ENCODE measurements around the gene ZNF746.

The ZNF746 gene

DNA sequence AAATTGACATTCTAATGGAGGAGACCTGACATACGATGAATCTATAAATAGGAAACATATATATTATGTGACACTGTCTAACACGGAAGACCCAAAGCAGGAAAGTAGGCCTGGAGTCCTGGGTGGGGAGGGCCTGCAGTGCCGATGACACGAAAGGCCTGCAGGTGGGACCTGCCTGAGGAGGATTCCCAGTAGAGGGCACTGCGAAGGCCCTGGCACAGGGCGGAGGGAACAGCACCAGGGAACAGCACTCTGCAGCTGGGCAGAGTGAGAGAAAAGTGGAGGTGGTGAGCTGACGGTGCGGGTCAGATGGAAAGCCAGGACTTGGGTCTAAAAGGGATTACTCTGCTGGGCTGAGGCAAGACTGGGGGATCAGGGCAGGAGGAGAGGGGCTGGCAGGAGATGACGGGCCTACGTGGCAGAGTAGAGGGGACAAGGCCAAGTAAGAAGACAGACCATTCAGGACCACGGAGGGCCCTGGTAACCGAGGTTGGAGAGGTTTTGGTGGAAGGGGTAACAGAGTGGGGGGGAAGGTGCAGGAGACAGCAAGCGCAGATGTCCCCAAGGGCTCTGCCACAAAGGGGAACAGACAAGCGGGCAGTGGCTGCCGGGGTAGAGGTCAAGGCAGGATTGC lies 8.1 kb downstream of the ZNF746 start:
- peak; percentile 8 for DNase-seq

DNA sequence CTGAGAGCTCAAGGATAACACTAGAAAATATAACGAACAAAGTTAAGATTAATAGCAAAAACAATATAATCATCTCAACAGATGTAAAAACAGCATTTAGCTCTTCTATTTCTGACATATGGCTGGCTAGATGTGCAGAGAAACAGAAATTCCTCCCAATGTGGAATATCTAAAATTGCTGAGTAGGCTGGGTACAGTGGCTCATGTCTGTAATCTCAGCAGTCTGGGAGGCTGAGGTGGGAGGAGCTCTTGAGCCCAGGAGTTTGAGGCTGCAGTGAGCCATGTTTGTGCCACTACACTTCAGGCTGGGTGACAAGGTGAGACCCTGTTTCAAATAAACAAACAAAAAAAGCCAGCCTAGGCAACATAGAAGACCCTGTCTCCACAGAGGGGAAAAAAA lies 18.0 kb downstream of the ZNF746 start:
- DNase-seq, result no peak

DNA sequence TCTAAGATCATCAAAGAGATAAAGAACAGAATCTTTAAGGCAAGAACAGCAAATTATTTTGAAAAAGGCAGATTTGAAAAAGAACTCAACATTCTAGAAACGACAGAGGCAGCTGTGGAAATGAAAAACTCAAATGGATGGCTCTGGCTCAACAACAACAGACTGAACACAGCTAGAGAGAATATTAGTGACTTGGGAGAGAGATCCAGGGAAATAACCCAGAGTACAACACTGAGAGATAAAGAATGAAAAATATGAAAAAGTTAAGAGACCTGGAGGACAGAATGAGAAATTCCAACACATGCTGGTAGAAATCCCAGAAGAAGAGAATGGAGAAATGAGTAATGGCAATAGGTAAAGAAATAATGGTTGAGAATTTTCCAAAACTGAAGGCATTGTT lies 18.9 kb downstream of the ZNF746 start:
- no peak for DNase-seq

DNA sequence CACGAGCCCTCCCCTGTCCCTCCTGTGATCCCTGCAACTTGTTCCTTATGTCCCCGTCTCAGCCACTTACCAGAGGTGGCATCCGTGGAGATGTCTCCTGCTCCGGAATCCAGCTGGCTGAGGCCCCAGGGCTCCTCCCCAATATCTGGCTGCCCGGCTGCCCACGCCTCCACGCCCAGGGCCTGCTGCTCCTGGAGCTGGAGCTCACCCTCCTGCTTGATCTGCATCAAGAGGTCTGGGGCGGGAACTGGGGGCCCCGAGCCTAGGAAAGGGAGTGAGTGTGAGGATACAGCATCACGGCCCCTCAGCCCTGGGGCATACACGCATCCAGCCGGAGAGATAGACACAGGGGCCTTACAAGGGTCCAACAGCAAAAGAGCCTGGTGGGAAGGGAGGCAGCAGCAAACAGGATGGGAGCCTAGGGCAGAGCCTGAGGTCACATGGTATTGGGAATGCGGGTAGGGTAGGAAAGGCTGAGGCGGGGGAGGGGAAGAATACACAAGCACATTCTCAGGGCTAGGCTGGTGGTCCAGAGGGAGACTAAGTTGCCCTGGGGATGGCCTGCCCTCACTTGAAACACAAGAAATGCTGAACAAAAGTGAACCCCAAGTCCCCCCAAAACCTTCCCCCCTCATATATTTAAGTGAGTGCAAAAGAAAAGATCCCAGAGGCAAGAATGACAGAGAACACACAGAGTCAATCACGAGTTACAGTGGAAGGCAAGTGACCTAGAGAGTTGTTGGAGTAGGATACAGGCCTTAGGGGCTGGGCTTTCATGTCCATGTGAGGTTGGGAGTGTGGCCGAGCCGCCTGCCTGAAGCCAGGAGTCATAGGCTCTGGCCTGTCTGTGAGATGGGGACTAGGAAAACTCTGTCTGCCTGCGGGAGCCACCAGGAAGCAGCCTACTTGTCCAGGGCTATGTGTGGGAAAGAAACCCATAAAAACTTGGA lies 19.8 kb downstream of the ZNF746 start:
- no peak for DNase-seq

DNA sequence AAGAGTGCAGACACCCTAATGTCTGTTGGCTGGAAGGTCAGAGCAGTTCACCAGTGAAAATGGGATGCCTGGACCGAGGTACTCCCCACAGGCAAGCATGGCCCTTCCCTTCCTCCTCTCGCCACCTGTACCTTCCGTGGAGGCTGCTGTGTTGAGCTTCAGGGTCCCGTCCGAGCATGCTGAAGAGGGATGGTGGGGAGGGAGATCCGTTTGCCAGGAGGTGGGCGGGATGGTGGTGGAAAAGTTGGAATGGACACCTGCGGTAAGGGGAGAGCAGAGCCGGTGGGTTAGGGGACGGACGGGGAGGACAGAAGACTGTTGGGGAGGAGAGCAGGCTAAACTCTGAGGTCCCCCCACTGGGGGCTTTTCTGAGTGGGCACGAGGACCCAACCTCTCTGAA lies 20.8 kb downstream of the ZNF746 start:
- DNase-seq, result no peak

DNA sequence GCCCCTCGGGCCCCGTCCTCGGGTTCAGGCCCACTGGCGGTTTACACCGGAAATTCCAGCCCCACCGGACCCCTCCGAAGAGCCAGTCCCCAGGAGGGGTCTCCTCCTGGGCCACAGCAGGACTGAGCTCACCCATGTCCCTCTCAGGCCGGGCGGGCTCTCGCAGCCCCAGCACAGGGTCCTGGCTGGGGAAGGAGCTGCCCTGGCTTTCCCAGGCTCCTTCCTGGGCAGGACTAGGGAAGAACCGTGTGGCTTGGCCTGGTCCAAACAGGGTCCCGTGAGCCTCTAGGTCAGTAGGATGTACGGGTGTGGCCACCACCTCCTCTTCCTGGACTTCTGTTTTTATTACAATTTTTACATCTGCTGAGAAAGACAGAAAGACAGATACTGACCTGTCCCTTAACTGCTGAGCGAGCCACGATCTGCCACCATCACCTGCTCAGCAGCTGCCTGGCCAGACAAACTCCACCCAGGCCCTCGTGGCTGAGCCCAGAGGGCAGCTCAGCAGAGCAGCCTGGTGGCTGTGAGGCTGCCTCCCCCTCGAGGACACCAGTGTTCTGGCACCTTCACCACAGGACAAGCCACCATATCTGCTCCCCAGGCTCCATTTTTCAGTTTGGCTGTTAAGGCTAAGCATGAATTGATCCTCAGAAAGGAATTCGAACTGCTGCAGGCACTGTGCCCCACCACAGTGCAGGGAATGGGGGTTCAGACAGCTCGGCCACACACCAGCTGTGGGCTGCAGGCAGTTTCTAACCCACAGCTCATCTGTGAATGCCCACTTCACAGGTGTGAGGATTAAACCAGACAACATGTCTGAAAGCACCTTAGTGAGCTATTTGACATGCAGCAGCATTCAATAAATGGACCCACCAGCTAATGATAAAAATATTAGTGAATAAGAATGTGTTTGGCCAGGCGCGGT lies 22.2 kb downstream of the ZNF746 start:
- no peak for DNase-seq

DNA sequence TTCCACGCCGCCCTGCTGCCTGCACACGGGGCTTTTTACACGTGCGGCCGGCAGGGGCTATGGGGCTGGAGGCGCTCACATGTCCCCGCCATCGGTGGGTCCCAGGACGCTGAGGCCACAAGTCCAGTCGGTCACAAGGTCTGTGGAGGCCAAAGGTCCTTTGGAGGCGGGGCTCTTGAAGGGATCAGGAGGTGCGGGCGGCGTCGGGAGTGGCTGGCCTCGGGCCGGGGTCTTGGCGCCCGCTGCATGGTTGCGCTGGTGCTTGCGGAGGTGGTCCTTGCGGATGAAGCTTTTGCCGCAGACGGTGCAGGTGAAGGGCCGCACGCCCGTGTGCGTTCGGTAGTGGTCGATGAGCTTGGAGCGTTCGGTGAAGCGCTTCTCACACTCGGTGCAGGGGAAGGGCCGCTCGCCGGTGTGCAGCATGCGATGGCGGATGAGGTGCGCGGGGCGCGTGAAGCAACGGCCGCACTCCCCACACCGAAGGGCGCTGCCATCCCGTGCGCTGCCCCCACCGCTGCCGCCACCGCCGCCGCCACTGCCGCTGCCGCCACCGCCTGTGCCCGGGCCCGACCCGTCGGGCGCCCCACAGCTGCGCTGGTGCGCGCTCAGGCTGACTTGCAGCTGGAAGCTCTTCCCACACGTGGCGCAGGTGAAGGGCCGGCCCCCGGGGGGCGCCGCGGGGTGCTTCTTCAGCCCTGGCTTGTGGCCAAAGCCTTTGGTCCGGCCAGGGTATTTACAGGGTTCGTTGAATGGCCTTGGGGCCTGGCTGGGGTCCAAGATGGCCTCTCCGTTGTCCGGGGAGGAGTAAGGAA lies 23.1 kb downstream of the ZNF746 start:
- peak; percentile 10 for DNase-seq

DNA sequence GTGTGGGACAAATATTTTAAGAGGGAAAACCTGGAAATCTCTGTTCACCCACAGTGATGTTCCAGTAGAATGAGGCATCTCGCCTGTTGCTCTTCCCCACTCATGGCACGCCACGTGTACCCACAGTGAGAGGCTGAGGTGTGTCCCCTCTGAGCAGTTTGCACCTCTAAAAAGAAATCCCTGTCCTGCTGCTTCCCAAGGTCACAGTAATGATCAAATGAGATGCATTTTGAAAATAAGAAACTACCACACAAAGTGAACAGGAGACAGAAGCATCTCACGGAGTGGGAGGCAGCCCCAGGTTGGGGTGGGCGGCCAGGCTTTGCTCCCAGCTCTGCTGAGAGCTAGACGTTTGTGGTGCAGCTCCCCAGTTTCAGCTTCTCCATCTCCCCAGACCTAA lies 24.4 kb downstream of the ZNF746 start:
- DNase-seq, result no peak

DNA sequence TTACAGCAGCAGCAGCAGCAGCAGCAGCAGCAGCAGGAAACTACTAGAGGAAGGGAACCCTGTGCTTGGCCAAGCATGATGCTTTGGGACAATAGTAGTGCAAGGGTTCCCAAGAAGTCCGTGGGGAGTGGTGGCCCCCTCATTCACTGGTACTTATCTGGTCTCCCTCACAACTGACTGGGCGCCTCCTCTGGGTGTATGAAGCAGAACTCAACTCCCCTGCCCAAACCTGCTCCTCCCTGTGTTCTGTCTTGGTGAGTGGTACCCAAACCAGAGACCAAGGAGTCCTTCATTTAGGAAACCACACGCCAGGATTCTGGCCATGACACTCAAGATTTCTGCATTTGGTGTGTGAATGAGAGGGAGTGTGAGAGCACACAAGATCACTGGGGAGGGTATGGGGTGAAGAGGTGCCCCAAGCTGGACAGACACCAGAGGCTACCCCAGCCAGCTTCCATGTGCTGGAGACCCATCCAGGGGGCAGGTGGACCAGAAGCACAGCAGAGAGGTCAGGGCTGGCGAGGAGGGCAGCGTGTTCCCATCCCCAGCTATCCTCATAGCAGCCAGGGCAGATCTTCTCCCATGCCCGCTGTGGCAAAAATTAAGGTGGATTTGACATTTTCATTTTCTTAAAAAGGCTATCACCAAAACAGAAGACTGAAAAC lies 26.2 kb downstream of the ZNF746 start:
- no peak for DNase-seq

DNA sequence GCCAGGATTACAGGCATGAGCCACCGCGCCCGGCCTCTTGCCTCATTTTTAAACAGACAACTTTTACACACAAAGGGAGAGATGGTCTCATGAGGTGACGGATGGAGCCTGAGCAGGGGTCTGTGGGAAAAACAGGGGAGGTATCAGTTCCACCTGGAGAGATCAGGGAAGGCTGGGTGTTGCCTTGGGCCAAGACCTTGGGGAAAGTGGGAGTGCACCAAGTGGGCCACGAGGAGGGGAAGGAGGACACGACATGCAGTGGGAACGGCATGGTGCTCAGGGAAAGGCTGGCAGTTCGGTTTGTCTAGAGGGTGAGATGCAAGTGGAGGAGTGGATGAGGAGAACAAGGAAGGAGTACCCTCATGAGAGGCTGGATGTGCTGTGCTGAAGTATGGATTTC lies 27.8 kb downstream of the ZNF746 start:
- no peak for DNase-seq

DNA sequence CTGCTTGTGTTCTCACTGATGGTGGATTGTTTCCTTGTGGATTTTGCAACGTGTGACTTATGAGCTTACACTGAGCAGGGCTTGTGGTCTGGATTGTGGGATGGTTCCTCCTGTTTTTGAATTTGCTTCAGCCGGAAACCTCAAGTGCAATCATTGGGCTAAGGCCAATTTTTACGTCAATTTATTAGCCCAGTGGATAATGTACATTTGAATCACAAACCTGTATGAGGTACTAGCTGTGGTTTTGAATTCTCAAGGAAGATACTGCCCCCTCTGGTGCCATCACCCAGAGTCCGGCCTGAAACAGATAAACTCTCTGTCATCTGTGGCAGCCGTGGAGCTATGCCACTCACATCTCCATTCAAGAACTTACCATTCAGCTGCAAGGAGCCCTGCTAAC lies 29.4 kb downstream of the ZNF746 start:
- DNase-seq, result no peak

DNA sequence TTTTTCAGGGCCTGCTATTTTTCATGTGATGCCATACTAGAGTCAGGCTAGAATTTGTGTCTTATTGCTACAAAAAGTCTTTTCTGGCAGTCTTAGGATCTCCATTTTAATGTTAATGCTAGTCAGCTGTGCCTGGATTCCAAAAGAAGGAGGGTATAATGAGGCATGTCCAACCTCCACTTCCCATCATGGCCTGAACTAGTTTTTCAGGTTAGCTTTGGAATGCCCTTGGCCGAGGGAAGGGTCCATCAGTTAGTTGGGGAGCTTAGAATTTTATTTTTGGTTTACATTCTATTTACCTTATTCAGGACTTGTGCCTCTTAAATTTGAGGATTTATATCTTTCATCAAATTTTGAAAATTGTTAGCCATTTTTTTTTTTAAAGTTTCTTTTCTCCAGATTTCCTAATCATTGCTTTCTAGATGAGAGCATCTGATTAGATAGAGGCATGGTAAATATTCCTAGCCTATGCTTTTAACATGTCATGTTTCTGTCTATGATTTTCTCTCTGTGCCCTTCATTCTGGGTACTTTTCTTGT lies 30.2 kb downstream of the ZNF746 start:
- no peak for DNase-seq

DNA sequence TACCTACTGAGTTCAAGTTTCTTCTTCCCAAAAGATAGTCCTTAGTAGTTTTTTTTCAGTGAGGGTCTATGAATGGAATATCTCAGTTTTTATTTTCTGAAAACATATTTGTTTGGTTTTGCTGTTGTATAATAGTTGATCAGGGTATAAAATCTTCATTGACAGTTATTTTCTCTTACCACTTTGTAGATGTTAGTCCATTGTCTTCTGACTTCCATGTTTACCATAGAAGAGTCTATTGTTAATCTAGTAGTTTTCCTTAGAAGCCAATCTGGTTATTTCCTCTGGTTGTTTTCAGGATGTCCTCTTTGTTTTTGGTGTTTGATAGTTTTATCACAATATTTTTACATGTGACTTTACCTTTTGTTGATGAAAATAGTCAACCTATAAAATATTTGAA lies 31.2 kb downstream of the ZNF746 start:
- DNase-seq, result no peak

DNA sequence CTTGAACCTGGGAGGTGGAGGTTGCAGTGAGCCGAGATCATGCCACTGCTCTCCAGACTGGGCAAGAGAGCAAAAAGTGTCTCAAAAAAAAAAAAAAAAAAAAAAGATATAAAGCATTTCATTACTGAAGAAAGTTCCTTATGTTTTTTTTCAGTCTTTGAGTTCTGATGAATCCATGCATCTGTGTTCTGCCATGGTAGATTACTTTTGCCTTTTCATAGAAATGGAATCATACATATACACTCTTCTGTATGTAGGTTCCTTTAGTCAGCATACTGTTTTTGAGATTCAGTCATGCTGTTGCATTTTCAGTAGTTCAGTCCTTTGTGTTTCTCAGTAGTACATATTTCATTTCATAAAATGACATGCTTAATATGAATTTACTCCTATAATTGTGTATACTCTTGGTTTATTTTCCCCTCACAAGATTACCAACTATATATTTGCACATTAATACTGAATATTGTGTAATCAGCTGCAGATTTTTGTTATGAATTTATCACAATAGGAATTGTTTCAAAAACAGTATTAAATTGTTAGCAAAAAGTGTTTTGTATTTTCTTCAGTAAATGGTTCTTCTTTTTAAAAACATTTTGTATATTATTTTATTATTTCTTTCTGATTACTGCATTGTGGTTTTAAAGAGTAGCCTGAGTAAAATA lies 34.0 kb downstream of the ZNF746 start:
- no peak for DNase-seq

DNA sequence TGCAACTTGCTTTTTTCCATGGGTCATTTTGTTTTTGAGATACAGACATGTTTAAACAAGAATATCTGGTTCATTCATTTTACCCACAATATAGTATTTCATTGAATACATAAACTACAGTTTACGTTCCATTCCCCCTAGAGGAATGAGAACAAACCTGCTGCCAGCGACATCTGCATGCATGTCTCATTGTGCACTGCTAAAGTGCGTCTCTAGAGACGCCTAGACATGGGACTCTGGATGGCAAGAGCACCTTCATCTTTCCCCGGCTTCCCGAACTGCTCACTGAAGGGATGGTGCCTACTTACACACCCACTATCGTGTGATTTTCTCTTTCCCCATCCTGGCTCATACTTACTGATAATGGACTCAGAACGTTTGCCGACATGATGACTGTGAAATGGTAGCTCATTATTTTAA lies 35.5 kb downstream of the ZNF746 start:
- peak; percentile 17 for DNase-seq

DNA sequence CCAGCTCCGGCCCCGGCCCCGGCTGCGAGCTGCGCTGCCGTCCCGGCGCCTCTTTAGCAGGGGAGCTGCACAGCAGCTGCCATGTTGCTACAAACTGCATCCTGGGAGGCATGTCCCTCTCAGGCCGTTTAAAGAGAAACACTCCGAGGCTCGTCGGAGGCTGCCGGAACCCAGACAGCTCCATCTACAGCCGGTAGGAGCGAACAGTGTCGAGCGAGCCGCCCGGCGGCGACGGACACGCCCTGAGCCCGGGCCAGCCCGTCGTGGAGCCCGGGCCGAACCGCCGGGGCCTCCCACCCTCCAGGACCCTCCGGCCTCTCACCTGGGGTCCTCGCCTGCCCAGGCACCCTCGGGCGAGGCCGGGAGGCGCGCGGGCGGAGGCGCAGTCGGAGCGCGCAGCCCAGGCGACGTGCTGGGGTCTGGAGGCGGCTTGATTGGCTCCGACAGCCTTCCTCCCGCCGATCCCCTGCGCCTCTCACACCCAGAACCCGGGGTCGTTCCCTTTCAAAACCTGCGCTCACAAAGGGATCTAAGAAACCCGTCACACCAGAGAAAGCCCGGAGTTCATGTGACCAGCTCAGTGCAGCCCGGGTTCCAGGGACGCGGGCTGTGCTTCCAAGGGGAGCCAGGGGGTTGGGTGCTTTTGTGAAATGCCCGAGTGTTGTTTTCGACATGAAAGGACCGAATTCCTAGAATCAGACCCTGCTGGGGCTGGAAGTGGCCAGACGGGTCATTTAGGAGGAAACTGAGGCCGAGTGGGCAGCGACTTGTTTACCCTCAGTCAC lies 36.9 kb downstream of the ZNF746 start, which contains the start of gene ZNF777:
Gene ZNF777 (minus strand): TSS at position 570 of the 785 bp plus-strand sequence. CDS start 5,040 bp downstream, outside the sequence.
- peak; percentile 89 for DNase-seq

DNA sequence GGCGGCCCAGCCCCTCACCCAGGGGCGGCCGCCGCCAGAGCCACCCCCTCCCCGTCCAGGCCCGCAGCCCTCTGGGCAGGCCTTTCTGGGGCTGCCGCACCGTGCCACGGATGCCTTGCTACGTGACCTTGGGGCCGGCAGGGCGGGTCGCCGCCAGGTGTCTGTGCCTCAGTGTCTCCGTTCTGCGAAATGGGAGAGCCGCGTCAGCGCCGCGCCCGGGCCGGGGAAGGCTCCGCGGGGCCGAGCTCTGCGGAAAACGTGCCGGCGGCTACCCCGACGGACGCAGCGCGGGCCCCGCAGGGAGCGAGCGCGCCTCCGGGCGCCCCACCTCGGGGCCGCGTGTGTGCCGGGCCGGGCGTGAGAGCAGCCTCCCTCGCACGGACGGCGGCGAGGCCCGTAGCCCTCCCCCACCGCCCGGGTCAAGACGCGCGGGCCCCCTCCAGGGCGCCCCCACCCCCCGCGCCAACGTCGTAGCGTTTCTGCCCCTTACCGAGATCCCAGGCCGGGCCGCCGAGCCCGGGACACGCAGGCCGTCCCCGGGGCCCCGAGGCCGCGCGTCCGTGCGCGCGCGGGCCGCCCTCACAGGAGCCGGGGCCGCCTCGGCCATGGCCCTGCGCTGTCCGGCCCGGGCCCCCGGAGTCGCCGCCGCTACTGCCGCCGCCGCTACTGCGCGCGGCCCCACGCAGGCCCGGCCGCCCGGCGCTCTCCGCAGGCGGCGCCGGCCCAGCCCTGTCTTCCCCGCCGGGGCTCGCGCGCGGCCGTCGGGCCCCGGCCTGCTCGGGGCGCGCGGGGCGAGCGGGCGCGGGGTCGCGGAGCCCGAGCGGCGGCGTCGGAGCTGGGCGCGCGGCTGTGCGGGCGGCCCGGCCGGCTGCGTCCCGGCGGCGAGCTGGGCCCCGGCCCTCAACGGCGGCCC lies 37.8 kb downstream of the ZNF746 start:
- peak; percentile 59 for DNase-seq

DNA sequence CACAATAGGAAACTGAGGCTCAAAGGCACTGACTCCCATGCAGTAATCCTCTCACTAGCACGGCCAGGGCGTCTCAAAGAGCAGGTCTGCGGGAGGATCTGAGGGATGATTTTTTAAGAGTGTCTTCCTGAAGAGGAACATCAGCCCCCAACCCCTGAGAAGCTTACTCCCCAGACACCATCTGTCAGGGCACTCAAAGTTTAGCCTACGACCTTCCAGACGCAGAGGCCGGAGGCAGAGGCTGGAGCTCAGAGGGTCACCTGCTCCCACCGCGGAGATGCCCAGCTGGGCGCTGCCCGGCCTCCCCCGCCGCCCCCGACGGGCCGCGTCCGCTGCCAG lies 38.4 kb downstream of the ZNF746 start:
- DNase-seq, result peak; percentile 10

DNA sequence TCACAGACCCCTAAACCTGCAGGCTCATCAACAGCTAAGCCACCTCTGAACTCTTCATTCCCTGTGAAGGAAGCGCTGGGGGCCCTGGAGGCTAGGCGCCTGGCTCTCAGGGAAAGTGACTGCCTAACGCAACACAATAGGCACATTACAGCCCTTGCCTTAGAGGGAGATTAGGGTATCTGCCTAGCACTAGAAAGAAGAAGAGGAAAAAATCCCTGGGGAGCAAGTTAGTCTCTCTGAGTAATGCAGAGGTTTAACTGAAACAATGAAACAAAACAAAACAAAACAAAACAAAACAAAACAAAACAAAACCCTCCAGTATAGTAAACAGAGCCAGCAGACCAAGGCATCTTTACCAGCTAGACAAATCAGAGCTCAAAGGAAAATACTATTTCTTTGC lies 39.4 kb downstream of the ZNF746 start:
- no peak for DNase-seq
